IMR-90 (cell line): ENCODE results near the gene PDZRN3. TPM values are rescaled to one million over a fixed set of nuclear protein-coding genes. Genes with fewer than 3 reads are reported as not detected.

Source experiments
- ATAC-seq: fragments of 200-7000 bp; cut with Tn5 transposase; 2 replicates; pipeline ENCODE4 v1.9.1; 2020; ENCODE audit warnings: low read depth, mild to moderate bottlenecking, moderate library complexity
- BruUV-seq: library from RNA; stranded (reverse); fragments of 400-500 nt; replicated peaks from 2 replicates; lab custom pipeline; 2021; lab: Mats Ljungman, UMichigan
- CTCF ChIA-PET: fragments of 300-600 bp; formaldehyde crosslinking; extraction: SDS; loops from one replicate; lab custom pipeline; 2021; ENCODE audit warnings: antibody characterized with exemption; lab: Yijun Ruan, JAX
- POLR2A ChIA-PET: fragments of 300-600 bp; sonication (Branson Sonifier 250); formaldehyde crosslinking; loops from one replicate; lab custom pipeline; 2022; ENCODE audit warnings: antibody characterized with exemption; ENCODE audit not compliant: unreplicated experiment; lab: Charles Lee
- DNase-seq: peaks from one replicate; pipeline ENCODE4 v3.0.0; 2013
- H2AFZ ChIP-seq: replicated peaks from 2 replicates; pipeline ENCODE3; 2013; ENCODE audit warnings: low read length, mild to moderate bottlenecking; ENCODE audit not compliant: poor library complexity
- H2AK5ac ChIP-seq: 2 replicates; pipeline ENCODE4 v1.6.1; 2013; ENCODE audit warnings: low read depth, low read length, inconsistent platforms
- H2AK9ac ChIP-seq: replicated peaks from 2 replicates; pipeline ENCODE3; 2013; ENCODE audit warnings: mild to moderate bottlenecking, low read depth, low read length, moderate library complexity; ENCODE audit not compliant: poor library complexity
- H2BK120ac ChIP-seq: 2 replicates; pipeline ENCODE4 v1.6.1; 2013; ENCODE audit warnings: low read depth, low read length, inconsistent platforms
- H2BK15ac ChIP-seq: 3 replicates; pipeline ENCODE4 v1.6.1; 2013; ENCODE audit warnings: low read depth, low read length, inconsistent platforms
- H2BK20ac ChIP-seq: 2 replicates; pipeline ENCODE4 v1.6.1; 2013; ENCODE audit warnings: low read depth, mild to moderate bottlenecking, inconsistent platforms, low read length, moderate library complexity
- H2BK5ac ChIP-seq: 2 replicates; pipeline ENCODE4 v1.6.1; 2013; ENCODE audit warnings: mild to moderate bottlenecking, low read depth, low read length, inconsistent platforms; ENCODE audit not compliant: poor library complexity, severe bottlenecking
- H3K14ac ChIP-seq: replicated peaks from 2 replicates; pipeline ENCODE4 v1.6.1; 2013; ENCODE audit warnings: low read depth, low read length, inconsistent platforms
- H3K18ac ChIP-seq: 2 replicates; pipeline ENCODE4 v1.6.1; 2013; ENCODE audit warnings: low read depth, low read length, control low read depth
- H3K23ac ChIP-seq: 2 replicates; pipeline ENCODE4 v1.6.1; 2013; ENCODE audit warnings: low read depth, low read length, inconsistent platforms
- H3K27ac ChIP-seq: 2 replicates; pipeline ENCODE4 v1.5.1; 2013; ENCODE audit warnings: mild to moderate bottlenecking, control low read depth, low read length; ENCODE audit not compliant: insufficient read depth
- H3K27me3 ChIP-seq: 2 replicates; pipeline ENCODE4 v1.6.1; 2013; ENCODE audit warnings: low read length; ENCODE audit not compliant: control insufficient read depth, insufficient read depth
- H3K36me3 ChIP-seq: 2 replicates; pipeline ENCODE4 v1.6.1; 2013; ENCODE audit warnings: low read length, mixed read lengths; ENCODE audit not compliant: control insufficient read depth, insufficient read depth
- H3K4ac ChIP-seq: 2 replicates; pipeline ENCODE4 v1.6.1; 2013; ENCODE audit warnings: low read depth, low read length, inconsistent platforms
- H3K4me1 ChIP-seq: 2 replicates; pipeline ENCODE4 v1.6.1; 2013; ENCODE audit warnings: low read length, mixed read lengths; ENCODE audit not compliant: control insufficient read depth, insufficient read depth
- H3K4me2 ChIP-seq: 2 replicates; pipeline ENCODE4 v1.6.1; 2013; ENCODE audit warnings: low read depth, mild to moderate bottlenecking, control low read depth, low read length, moderate library complexity
- H3K4me3 ChIP-seq: 2 replicates; pipeline ENCODE4 v1.5.1; 2013; ENCODE audit warnings: low read depth, mild to moderate bottlenecking, control low read depth, low read length, moderate library complexity; ENCODE audit not compliant: insufficient read depth
- H3K56ac ChIP-seq: 2 replicates; pipeline ENCODE4 v1.6.1; 2013; ENCODE audit warnings: low read length, inconsistent platforms; ENCODE audit not compliant: insufficient read depth; ENCODE audit errors: extremely low read depth
- H3K79me1 ChIP-seq, 2 experiments: 2 replicates each; pipeline ENCODE4 v1.6.1; 2013; ENCODE audit warnings: low read length in 2 of 2, inconsistent platforms in 1 of 2, low read depth in 1 of 2
- H3K9ac ChIP-seq: 2 replicates; pipeline ENCODE4 v1.6.1; 2013; ENCODE audit warnings: low read depth, low read length, control low read depth
- H3K9me1 ChIP-seq: 2 replicates; pipeline ENCODE4 v1.6.1; 2013; ENCODE audit warnings: low read length, inconsistent platforms; ENCODE audit not compliant: insufficient read depth
- H3K9me3 ChIP-seq: 2 replicates; pipeline ENCODE4 v1.6.1; 2013; ENCODE audit warnings: low read length; ENCODE audit not compliant: control insufficient read depth, insufficient read depth
- H4K20me1 ChIP-seq: 2 replicates; pipeline ENCODE4 v1.6.1; 2013; ENCODE audit warnings: low read length, inconsistent platforms; ENCODE audit not compliant: insufficient read depth
- H4K5ac ChIP-seq: 2 replicates; pipeline ENCODE4 v1.6.1; 2013; ENCODE audit warnings: mild to moderate bottlenecking, low read depth, low read length, control low read depth
- H4K8ac ChIP-seq, 2 experiments: 2 replicates each; pipeline ENCODE4 v1.6.1; 2013; ENCODE audit warnings: low read depth in 2 of 2, low read length in 2 of 2, control low read depth in 1 of 2, inconsistent platforms in 1 of 2
- H4K91ac ChIP-seq: 2 replicates; pipeline ENCODE4 v1.6.1; 2013; ENCODE audit warnings: low read depth, low read length, inconsistent platforms; ENCODE audit not compliant: insufficient read depth
- BHLHE40 ChIP-seq: fragments of 150-350 bp; IDR thresholded peaks from 2 replicates; pipeline ENCODE4 v1.6.1; 2016; ENCODE audit warnings: mild to moderate bottlenecking, low read depth, low read length
- CEBPB ChIP-seq: IDR thresholded peaks from 2 replicates; pipeline ENCODE4 v1.6.1; 2012; ENCODE audit warnings: low read depth, low read length, improper control_type of control experiment
- CHD1 ChIP-seq: IDR thresholded peaks from 2 replicates; pipeline ENCODE4 v1.6.1; 2012; ENCODE audit warnings: low read depth, low read length, improper control_type of control experiment
- FOS ChIP-seq: fragments of 150-350 bp; IDR thresholded peaks from 2 replicates; pipeline ENCODE4 v1.6.1; 2016; ENCODE audit warnings: low read depth, low read length
- MAFK ChIP-seq: IDR thresholded peaks from 2 replicates; pipeline ENCODE4 v1.6.1; 2012; ENCODE audit warnings: low read depth, low read length, improper control_type of control experiment
- MAZ ChIP-seq: IDR thresholded peaks from 2 replicates; pipeline ENCODE4 v1.6.1; 2012; ENCODE audit warnings: low read depth, mild to moderate bottlenecking, low read length, improper control_type of control experiment, moderate library complexity, borderline replicate concordance
- MXI1 ChIP-seq: IDR thresholded peaks from 2 replicates; pipeline ENCODE4 v1.6.1; 2012; ENCODE audit warnings: low read depth, mild to moderate bottlenecking, low read length, moderate library complexity, borderline replicate concordance
- NFE2L2 ChIP-seq: fragments of 150-350 bp; IDR thresholded peaks from 2 replicates; pipeline ENCODE4 v1.6.1; 2016; ENCODE audit warnings: low read depth, mild to moderate bottlenecking, low read length
- POLR2A ChIP-seq: IDR thresholded peaks from 2 replicates; pipeline ENCODE4 v1.6.1; 2012; ENCODE audit warnings: mild to moderate bottlenecking, low read depth, low read length
- RAD21 ChIP-seq: IDR thresholded peaks from 2 replicates; pipeline ENCODE4 v1.6.1; 2012; ENCODE audit warnings: low read length, improper control_type of control experiment
- RCOR1 ChIP-seq: IDR thresholded peaks from 2 replicates; pipeline ENCODE4 v1.6.1; 2012; ENCODE audit warnings: mild to moderate bottlenecking, low read length, improper control_type of control experiment; ENCODE audit not compliant: insufficient replicate concordance
- RFX5 ChIP-seq: IDR thresholded peaks from 2 replicates; pipeline ENCODE4 v1.8.0; 2012; ENCODE audit warnings: low read depth, mild to moderate bottlenecking, low read length, moderate library complexity
- SMC3 ChIP-seq: fragments of 150-350 bp; IDR thresholded peaks from 2 replicates; pipeline ENCODE4 v1.6.1; 2016; ENCODE audit warnings: low read depth, mild to moderate bottlenecking, antibody characterized with exemption, low read length, moderate library complexity
- WGBS, 2 experiments: methylation state at CpG; one replicate each; pipeline versions ENCODE4 v1.1.5 to v1.1.7; 2013; ENCODE audit warnings: missing lambda C conversion rate in 2 of 2; ENCODE audit not compliant: insufficient read length in 1 of 2; ENCODE audit errors: extremely low coverage in 2 of 2; 5-methylcytosine and 5-hydroxymethylcytosine counted together
- dilution Hi-C: fragments of 300-500 bp; cut with HindIII; formaldehyde crosslinking; loops from one replicate; pipeline ENCODE4 v1.14.3; 2018; ENCODE audit warnings: low sequenced_read_pairs; ENCODE audit not compliant: unreplicated experiment
- in situ Hi-C: fragments of 300-500 bp; cut with MboI; formaldehyde crosslinking; loops from 3 replicates; pipeline ENCODE4 v1.14.3; 2019; ENCODE audit warnings: low sequenced_read_pairs, inconsistent platforms, mixed read lengths
- intact Hi-C: fragments of 100-400 bp; cut with micrococcal nuclease; formaldehyde crosslinking; loops from 2 replicates; pipeline ENCODE4 v1.10.0; 2022
- polyA plus RNA-seq, 3 experiments: library from polyadenylated mRNA; depleted of rRNA; stranded (reverse); fragments of >200 nt; gene quantifications; 2 replicates each; pipeline ENCODE4 v1.2.3, GENCODE V29; 2012; ENCODE audit warnings: low replicate concordance in 1 of 3
- total RNA-seq: library from RNA; depleted of rRNA; stranded (reverse); fragments of >200 nt; gene quantifications from 2 replicates; pipeline ENCODE4 v1.2.3, GENCODE V29; 2012
- TF ChIP-seq, protein P1 (sequence below): conservative IDR thresholded peaks from 2 replicates; pipeline ENCODE4 v1.5.1; 2012; ENCODE audit warnings: mild to moderate bottlenecking, low read depth, low read length, improper control_type of control experiment
- TF ChIP-seq, protein P2 (sequence below): fragments of 150-350 bp; IDR thresholded peaks from 2 replicates; pipeline ENCODE4 v1.6.1; 2017; ENCODE audit warnings: mild to moderate bottlenecking, antibody characterized with exemption, low read length, low read depth
- TF ChIP-seq, protein P3 (sequence below): fragments of 150-350 bp; IDR thresholded peaks from 2 replicates; pipeline ENCODE4 v1.6.1; 2016; ENCODE audit warnings: low read depth, mild to moderate bottlenecking, low read length, moderate library complexity, borderline replicate concordance

PDZRN3 gene
- total and polyA plus RNA-seq, 2 of the 4 experiments (the other 2 are of a cell fraction): 9.4 to 17.0 TPM

DNA sequence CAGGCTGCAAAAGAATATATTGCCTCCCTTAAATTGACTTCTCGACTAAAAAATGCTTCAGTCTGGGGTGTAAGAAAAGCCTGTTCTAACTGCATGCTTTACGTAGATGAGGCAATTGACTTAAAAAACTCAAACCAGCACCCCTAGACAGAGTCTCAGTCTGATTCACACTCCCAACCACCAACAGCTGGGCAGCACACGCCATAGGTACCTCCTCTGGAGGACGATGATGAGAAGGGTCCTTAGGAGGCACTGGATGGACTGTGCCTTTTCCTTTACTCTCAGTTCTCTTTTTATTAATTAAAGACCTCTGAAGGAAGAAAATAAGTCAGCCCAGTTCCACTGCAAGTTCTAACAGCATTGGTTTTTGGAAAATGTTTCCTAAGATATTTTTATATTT lies 175.0 kb downstream of the PDZRN3 start:
- Histone ChIP-seq H3K4me1 (peaks cover 8% of the 10 kb centered on the region), H3K4me2 (no peak overlapping the region), H2BK15ac (no peak overlapping the region), H4K91ac (no peak overlapping the region), H3K27ac (no peak overlapping the region), H3K14ac (no peak overlapping the region), H3K79me1 (peaks cover 0 to 12% of the 10 kb centered on the region in 2 experiments; a peak in 2 of 4 replicates), H4K20me1 (peaks cover 10% of the 10 kb centered on the region; the same call in 1 of the 2 replicates), H3K9me1 (no peaks in the 10 kb centered on the region; the same call in 1 of the 2 replicates), H2AK5ac (no peak overlapping the region), H4K8ac (no peak overlapping the region), H3K9me3 (no peaks in the 10 kb centered on the region), H2BK120ac (no peak overlapping the region), H3K4ac (no peak overlapping the region), H3K56ac (no peak overlapping the region), H4K5ac (no peak overlapping the region), H3K4me3 (no peak overlapping the region), H2AK9ac (no peak overlapping the region), H3K9ac (no peak overlapping the region), H3K36me3 (peaks cover 1% of the 10 kb centered on the region; the same call in 1 of the 2 replicates), H3K23ac (no peak overlapping the region), H3K27me3 (no peaks in the 10 kb centered on the region), H2AFZ (no peak overlapping the region), H3K18ac (no peak overlapping the region), H2BK5ac (no peak overlapping the region), H2BK20ac (no peak overlapping the region)
- TF ChIP-seq RFX5 (no peak), RAD21 (no peak), POLR2A (no peak), FOS (no peak), MXI1 (no peak), RCOR1 (no peak), MAZ (no peak), NFE2L2 (no peak), BHLHE40 (no peak), SMC3 (no peak), CEBPB (no peak), CHD1 (no peak), MAFK (no peak)
- TF ChIP-seq, protein P1, sequence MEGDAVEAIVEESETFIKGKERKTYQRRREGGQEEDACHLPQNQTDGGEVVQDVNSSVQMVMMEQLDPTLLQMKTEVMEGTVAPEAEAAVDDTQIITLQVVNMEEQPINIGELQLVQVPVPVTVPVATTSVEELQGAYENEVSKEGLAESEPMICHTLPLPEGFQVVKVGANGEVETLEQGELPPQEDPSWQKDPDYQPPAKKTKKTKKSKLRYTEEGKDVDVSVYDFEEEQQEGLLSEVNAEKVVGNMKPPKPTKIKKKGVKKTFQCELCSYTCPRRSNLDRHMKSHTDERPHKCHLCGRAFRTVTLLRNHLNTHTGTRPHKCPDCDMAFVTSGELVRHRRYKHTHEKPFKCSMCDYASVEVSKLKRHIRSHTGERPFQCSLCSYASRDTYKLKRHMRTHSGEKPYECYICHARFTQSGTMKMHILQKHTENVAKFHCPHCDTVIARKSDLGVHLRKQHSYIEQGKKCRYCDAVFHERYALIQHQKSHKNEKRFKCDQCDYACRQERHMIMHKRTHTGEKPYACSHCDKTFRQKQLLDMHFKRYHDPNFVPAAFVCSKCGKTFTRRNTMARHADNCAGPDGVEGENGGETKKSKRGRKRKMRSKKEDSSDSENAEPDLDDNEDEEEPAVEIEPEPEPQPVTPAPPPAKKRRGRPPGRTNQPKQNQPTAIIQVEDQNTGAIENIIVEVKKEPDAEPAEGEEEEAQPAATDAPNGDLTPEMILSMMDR: no peak
- TF ChIP-seq, protein P2, sequence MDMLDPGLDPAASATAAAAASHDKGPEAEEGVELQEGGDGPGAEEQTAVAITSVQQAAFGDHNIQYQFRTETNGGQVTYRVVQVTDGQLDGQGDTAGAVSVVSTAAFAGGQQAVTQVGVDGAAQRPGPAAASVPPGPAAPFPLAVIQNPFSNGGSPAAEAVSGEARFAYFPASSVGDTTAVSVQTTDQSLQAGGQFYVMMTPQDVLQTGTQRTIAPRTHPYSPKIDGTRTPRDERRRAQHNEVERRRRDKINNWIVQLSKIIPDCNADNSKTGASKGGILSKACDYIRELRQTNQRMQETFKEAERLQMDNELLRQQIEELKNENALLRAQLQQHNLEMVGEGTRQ: no peak
- TF ChIP-seq, protein P3, sequence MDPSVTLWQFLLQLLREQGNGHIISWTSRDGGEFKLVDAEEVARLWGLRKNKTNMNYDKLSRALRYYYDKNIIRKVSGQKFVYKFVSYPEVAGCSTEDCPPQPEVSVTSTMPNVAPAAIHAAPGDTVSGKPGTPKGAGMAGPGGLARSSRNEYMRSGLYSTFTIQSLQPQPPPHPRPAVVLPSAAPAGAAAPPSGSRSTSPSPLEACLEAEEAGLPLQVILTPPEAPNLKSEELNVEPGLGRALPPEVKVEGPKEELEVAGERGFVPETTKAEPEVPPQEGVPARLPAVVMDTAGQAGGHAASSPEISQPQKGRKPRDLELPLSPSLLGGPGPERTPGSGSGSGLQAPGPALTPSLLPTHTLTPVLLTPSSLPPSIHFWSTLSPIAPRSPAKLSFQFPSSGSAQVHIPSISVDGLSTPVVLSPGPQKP: no peak
- ChIA-PET POLR2A (no interaction called here), CTCF (no interaction called here)
- BruUV-seq: no TSS peak
- dilution Hi-C loops (no loop called here), intact Hi-C loops (no loop called here), in situ Hi-C loops (no loop called here)
- ATAC-seq: no peak
- WGBS, 2 experiments: no CpG with 5 or more reads among the region's 4 CpGs
- no peak for DNase-seq
